Limb (tissue), 2 donors: ENCODE measurements around the gene GPR61.

Source experiments
- DNase-seq, 2 donors: peaks; one replicate each; pipeline ENCODE4 v3.0.0-alpha.2; 2016; ENCODE audit errors: extremely low spot score in 2 of 2

Gene GPR61

GRCh38 chr1:109535971-109536491 is 3.6 kb upstream of the GPR61 start:
- peak in 1 of 2 donors; percentile 52 for DNase-seq

- DNase-seq, result no peak
Measured at GRCh38 chr1:109537450-109538178, 2.1 kb upstream of the GPR61 start.

- DNase-seq, result no peak
Measured at GRCh38 chr1:109538827-109539555, 681 bp upstream of the GPR61 start.

GRCh38 chr1:109541102-109541501 is 1.4 kb downstream of the GPR61 start:
- DNase-seq, result no peak

- DNase-seq, result no peak
Measured at GRCh38 chr1:109542657-109543056, 3.0 kb downstream of the GPR61 start.

GRCh38 chr1:109543283-109543987 is 3.8 kb downstream of the GPR61 start:
- no peak for DNase-seq

GRCh38 chr1:109543988-109544735 is 4.5 kb downstream of the GPR61 start:
- DNase-seq, result no peak

- DNase-seq, result peak; percentile 92 to 95
Measured at GRCh38 chr1:109546311-109547109, 6.8 kb downstream of the GPR61 start.

GRCh38 chr1:109547463-109548320 is 8.0 kb downstream of the GPR61 start:
- DNase-seq, result no peak

- peak; percentile 94 to 95 for DNase-seq
Measured at GRCh38 chr1:109548321-109549267, 8.9 kb downstream of the GPR61 start, which contains the start of gene GNAI3. GNAI3 (plus strand) TSS chr1:109548615; CDS start chr1:109548721, 106 bp downstream.

- DNase-seq, result no peak
Measured at GRCh38 chr1:109556563-109556962, 16.9 kb downstream of the GPR61 start.

- DNase-seq, result no peak
Measured at GRCh38 chr1:109557520-109557919, 17.8 kb downstream of the GPR61 start.

- DNase-seq, result no peak
Measured at GRCh38 chr1:109559995-109560394, 20.3 kb downstream of the GPR61 start.

GRCh38 chr1:109564194-109564878 is 24.7 kb downstream of the GPR61 start:
- no peak for DNase-seq

GRCh38 chr1:109565241-109565640 is 25.6 kb downstream of the GPR61 start:
- no peak for DNase-seq

- no peak for DNase-seq
Measured at GRCh38 chr1:109566982-109567381, 27.3 kb downstream of the GPR61 start.

GRCh38 chr1:109567877-109568672 is 28.4 kb downstream of the GPR61 start:
- no peak for DNase-seq
